GM12874 (cell line): ENCODE results near the gene MAT2A.

Experiments used
- TF ChIP-seq, protein P1 (sequence below): IDR thresholded peaks from 2 replicates; pipeline ENCODE4 v1.5.1; 2011; ENCODE audit warnings: low read depth, mild to moderate bottlenecking, control low read depth, low read length, moderate library complexity; ENCODE audit not compliant: insufficient read depth

The MAT2A gene

GRCh38 chr2:85551698-85552678 is 13.0 kb downstream of the MAT2A start:
- TF ChIP-seq, protein P1, sequence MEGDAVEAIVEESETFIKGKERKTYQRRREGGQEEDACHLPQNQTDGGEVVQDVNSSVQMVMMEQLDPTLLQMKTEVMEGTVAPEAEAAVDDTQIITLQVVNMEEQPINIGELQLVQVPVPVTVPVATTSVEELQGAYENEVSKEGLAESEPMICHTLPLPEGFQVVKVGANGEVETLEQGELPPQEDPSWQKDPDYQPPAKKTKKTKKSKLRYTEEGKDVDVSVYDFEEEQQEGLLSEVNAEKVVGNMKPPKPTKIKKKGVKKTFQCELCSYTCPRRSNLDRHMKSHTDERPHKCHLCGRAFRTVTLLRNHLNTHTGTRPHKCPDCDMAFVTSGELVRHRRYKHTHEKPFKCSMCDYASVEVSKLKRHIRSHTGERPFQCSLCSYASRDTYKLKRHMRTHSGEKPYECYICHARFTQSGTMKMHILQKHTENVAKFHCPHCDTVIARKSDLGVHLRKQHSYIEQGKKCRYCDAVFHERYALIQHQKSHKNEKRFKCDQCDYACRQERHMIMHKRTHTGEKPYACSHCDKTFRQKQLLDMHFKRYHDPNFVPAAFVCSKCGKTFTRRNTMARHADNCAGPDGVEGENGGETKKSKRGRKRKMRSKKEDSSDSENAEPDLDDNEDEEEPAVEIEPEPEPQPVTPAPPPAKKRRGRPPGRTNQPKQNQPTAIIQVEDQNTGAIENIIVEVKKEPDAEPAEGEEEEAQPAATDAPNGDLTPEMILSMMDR = peak; percentile 83

- TF ChIP-seq, protein P1 = no peak
Observed at GRCh38 chr2:85553184-85553583, 14.2 kb downstream of the MAT2A start.

DNA sequence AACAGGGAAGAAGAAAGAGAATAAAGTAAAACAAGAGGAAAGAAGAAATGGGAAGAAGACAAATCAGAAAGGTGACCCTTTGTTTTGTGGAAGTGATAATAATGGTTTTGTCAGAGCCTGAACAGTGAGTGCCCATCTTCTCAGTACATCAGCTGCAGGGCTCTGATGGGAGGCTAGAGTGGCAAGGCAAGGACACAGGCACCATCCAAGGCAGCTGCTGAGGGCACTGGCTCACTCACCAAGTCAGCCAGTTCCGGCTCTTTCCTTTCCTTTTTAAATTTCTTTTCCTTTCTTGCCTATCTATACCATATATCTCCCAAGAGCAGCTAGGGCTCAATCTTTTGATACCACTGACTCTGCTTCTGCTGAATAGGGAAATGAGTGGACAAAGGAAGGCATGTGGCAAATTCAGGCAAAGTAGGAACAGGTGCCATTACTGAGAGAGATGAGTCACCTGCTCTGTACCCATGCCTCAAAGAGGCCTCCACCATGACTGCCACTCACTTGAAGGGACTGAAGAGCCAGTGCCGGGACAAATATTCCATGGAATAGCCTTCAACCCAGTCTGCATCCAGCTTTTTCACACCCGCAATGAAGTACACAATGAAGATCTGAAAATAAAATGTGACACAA is 16.1 kb downstream of the MAT2A start:
- TF ChIP-seq, protein P1 = no peak

GRCh38 chr2:85557130-85557529 is 18.2 kb downstream of the MAT2A start:
- TF ChIP-seq, protein P1 = no peak

DNA sequence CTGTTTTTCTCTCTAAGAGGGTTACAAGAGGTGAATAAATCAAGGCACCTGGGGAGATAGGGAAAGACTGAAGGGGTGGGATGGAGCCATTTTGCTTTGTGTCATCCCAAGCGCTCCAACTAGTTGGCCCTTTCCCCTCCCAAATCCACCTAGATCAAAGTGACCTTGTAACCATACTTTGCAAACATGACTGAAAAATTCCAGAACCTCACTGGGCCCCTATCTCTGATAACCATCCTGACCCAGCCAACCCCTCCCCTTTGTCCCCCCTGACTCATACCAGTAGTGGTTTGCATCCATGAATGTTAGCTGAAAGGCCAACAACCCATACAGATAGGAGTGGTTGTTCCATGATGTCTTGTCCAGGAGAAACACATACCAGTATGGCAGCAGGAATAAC is 19.2 kb downstream of the MAT2A start:
- TF ChIP-seq, protein P1 = no peak

DNA sequence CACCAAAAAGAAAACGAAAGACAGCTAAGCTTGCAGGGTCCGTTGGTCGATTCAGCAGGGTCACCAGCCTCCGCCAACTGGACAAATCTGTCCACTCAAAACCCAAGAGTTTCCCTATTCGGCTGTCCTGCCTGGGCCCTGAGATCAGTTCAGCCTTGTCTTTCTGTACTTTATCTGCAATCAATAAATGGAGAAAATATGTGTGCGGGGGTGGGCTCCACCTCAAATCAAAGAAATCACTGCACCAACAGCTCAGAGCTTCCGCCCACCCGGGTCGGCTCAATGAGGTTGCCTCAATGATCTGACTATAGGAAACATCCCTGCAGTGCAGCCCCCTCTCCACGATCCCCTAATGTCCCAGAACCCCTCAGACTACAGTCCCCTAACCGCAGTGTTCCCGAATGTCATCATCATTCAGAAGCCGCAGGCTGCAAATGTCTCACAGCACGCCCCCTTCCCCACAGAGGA is 21.9 kb downstream of the MAT2A start:
- TF ChIP-seq, protein P1 = no peak
